SH-SY5Y (cell line): ENCODE data around the gene CEP57.

Experiments
- GATA2 ChIP-seq: IDR thresholded peaks from 2 replicates; pipeline ENCODE4 v1.6.1; 2011; ENCODE audit warnings: mild to moderate bottlenecking, low read depth, low read length
- GATA3 ChIP-seq: IDR thresholded peaks from 2 replicates; pipeline ENCODE4 v1.6.1; 2011; ENCODE audit warnings: low read depth, mild to moderate bottlenecking, low read length, moderate library complexity

CEP57 gene

DNA sequence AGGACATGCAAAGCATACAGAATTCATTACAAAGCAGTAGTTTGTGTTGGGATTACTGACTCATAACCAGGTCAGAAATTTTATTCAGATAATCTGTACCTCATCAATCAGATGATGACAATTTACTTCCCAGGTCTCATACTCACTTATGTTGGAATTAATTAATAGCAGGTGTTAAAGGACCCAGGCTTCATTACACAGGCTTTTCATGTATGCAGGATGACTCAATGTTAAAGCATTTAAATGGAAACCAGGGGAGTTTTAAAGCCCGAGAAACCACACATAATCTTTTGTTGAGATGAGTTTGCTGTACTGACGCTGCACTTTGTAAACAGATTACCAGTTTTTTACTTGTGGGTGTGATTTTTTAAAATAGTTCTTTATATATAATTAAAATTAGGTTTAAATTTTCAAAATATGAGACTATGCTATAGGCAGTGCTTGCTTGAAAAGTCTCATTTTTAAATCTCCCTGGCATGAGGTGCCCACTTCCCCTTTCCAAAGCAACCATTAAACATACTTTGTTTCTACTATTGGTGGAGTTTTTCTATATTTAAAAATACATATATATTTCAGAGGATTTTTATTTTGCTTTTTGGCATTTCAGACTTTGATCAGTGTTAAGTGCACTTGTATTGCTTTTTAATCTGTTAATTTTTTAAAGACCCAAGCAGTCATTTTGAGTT, 41.0 kb downstream of the CEP57 start:
- no peak for TF ChIP-seq GATA3
- TF ChIP-seq GATA2 = no peak

DNA sequence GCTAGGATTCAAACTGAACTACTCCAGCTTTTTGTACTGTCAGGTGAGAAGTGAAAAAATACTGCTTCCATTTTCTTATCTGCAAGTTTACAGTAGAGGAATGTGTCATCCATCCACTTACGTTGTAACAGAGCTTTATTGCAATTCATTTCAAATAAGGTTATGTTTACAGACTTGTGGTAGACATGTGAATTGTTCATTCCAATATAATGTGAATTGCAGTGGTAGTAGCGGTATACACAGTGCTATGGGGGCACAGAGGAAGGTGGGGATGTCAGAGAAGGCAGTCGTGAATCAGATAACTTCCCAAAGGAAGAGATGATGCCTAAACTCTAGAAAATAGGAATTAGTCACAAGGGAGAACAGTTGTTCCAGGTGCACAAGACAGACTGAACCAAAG, 42.5 kb downstream of the CEP57 start:
- TF ChIP-seq GATA3 (no peak), GATA2 (no peak)

DNA sequence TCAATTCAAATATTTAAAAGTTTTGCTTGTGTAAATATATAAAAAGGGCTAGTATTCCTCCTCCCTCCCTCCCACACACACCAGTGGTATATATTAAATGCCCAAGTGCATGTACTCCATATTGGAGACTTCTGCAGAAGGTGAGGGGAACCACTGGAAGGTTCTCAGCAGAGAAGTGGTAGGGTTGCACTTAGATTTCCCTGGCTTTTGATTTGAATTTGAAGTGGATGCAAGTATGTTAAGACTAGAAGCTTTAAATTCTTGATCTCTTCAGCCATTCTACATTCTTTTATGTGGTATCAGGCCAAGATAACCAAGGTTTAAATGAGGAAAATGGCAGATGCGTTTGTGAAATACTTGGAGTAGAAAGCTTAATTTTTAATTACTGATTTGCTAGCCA, 43.1 kb downstream of the CEP57 start:
- no peak for TF ChIP-seq GATA3
- no peak for TF ChIP-seq GATA2

DNA sequence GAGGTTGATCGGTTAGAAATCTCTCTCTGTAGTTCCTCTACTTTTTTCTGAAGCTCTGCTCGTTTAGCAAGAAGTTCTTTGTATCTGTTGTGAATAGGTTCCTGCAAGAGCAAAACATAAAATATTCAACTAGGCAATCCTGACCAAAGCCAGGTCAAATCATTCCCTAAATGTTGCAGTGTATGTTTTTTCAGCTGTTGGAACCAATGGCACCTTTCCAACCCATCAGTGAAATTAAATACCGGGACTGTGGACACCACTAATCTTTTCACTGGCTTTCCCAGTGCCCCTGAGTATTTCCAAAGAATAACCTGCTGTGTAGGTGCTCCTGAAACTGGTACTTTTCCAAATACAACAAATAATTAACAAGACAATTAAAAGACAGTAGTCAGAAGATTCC, 45.1 kb downstream of the CEP57 start:
- no peak for TF ChIP-seq GATA2
- TF ChIP-seq GATA3 = no peak

DNA sequence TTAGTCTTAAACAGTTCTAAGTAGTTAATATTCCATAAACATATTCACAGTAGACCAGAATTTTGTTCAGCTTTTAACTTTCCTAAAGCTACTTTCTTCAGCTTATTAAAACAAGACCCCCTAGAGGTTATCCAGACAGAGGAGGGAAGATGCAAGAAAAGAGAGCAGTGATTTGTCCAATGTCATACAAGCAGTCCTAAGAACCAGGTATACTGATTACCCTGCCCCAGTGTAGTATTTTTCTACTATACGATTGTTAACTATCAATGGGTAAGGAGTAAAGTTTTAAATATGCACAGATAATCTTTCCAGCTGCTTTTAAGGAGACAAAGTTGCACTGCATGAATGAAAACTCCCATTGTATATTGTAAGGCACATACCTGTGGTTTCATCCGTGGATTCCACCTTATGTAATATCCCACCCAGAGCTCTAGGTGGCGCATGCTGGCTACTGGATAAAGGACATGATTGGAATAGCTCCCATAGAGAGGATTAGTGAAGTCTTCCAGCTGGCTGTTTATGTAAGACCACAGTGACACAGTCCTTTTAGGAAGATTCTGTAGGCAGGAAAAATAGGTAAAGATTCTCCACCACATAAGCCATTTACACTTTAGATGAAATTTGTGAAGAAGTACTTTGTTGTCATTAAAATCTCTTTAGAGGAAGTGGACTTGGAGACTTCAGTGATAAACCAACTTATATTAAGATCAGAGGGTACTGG, 45.6 kb downstream of the CEP57 start:
- no peak for TF ChIP-seq GATA3
- TF ChIP-seq GATA2 = no peak

DNA sequence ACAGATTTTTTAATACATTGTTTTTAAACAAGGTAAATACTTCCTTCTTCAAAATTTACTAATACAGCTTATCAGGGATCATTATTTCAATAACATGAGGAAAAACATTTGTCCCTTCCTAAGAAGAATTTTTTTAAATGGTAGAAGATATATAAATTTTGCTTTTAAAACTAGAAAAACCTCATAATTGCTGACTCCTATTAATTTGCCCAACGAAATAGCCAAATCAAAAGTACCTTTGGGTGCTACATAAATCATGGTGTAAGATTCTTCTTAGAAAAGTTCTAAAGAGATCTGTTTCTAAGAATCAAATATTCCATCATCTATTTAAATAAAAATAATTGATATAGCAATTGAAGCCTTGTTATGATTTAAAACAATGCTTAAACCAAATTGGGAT, 54.9 kb downstream of the CEP57 start:
- TF ChIP-seq GATA3 (no peak), GATA2 (no peak)

DNA sequence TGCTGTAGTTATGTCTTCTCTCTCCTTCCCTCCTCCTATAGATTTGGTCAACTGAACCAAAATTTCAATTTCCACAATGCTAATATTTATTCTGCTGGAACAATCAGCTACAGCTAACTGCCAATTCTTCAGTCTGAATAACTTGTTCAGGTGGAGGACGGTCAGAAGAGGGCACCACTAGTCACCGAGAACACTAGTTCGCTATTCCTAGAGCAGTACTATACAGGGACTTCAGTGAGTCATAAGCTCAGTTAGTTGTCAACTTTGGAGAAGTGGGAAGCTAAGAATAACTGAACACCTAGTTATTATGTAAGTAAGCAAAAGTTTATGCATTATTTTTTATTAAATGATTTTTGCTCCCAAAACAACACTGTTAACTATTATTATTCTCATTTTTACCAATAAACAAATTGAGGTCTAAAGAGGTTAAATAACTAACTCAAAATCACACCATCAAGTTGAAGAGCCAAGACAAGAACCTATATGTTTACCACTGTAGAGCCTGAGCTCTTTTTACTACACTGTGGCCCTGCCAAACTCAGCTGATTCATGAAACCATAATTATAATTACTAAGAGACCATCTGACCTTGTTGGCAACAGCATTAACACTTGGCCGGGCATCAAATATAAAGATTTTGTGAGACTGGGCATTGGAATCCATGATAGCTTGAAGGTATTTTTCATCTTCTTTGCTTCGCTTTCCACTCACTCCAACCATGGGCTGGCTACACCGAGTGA, 59.0 kb downstream of the CEP57 start:
- no peak for TF ChIP-seq GATA3
- no peak for TF ChIP-seq GATA2

DNA sequence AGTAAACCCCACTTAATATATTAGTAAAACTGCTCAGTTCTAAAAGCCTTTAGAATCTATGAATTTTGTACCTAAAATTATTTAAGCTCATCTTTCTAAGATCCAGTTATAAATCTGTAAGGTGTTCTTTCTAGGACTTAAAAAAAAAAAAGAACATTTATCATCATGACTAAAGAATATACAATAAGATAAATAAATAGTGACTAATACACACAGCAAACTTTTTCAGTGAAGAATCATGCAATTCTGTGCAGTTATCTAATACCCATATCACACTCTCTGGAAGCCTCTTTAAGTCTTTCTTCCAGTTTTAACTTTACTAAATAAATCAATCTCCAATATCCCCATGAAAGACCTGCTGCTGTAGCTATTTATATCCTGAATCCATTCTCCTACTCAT, 59.8 kb downstream of the CEP57 start:
- TF ChIP-seq GATA3 = no peak
- no peak for TF ChIP-seq GATA2

DNA sequence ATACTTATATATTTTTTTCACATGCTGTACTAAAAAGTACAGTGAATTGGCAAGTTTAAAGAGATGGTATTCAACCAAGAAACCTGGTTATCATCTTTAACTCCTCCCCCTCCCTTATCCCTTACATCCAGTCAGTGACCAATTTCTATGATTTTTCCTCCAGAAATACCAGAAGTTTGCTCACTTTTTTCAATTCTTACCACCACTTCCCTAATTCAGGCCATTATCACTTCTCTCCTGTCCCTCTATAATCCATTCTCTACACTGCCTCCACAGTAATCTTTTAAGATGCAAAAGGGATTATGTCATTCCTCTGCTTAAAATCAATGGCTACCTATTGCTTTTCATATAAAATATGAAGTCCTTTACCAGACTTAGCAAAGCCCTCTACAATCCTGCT, 62.8 kb downstream of the CEP57 start:
- no peak for TF ChIP-seq GATA2
- TF ChIP-seq GATA3 = no peak

DNA sequence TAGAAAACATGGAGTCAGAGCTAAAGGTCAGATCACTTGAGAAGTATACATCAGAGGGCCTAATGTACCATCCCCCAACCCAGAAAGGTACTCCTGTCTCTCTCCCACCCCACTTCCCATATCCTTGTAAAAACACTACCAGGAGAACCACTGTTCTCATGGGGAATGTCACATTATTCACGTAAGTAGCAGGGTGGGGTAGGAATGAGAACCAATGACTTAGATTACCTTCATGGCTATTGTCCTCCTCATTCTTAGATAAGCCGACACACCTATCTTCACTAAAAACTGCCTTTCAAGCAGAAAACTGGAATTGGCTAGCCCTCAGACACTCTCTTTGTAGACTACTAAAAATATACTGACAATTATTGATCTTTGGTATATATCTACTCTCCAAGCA, 63.6 kb downstream of the CEP57 start:
- TF ChIP-seq GATA3 (no peak), GATA2 (no peak)

DNA sequence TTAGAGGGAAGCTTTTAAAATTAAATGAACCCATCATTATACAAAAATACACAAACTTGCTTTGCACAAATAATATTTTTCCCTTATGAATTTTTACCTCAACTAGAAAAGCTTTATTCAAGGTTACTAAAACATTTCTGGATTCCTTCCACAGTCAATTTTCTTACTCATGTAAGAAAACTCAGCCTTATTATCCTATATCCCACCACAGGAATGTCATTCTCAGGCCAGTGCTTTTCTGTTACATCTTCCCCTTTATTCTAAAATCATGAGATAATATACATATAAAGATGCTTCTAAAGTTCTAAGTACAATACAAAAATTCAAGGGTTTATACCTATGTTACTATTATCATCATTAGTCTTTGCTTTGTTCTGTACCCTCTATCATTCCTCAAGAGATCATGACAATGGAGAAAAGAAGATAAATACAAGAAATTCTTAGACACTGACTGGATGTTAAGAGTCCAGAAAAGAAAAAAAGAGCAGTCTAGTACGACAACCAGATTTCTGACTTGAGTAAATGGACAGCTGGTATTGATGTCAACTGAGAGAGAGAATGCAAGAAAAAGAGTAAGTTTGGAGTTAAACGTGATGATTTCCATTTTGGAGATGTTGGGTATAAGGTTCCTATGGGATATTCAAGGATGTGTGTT, 73.3 kb downstream of the CEP57 start:
- TF ChIP-seq GATA2 (no peak), GATA3 (no peak)

DNA sequence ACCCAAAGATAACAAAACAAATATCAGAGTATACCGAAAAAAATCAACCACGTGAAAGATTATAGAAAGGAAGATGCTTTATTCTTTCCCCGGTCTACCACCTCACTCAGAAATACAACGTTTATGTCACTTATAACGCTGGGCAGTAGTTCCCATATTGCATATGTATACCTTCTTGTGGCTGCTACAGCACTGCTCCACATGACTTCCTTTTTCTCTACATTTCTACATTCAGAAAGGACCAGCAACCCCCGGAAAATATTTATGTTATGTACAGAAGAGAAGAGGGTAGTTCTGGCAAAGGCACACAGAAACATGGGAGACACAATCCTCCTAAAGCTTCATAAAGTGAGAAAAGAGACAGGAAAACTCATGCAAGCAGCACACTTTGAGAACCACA, 76.8 kb downstream of the CEP57 start:
- TF ChIP-seq GATA3 (no peak), GATA2 (no peak)

DNA sequence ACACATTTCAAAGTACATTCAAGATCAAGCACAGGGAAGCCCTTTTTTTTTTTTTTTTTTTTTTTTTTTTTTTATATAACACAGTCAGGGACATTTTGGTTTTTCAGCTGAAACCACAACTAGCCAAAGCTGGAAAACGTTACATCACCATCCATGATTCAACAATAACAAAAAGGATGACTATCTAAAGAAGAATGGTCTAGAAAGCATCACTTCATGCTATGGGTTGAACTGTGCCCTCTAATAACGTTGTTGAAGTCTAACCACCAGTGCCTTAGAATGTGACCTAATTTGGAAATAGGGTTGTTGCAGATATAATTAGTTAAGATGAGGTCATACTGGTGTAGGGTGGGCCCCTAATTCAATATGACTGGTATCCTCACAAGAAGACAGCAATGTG, 87.0 kb downstream of the CEP57 start:
- no peak for TF ChIP-seq GATA3
- TF ChIP-seq GATA2 = no peak
